ENCODE measurements around the gene SETD5.

GRCh38 chr3:9387322-9387655 lies 10.1 kb upstream of the SETD5 start:
- TF ChIP-seq CTCF (IDR thresholded peaks at IDR 0.05): no peak
- no peak for TF ChIP-seq POLR2A (IDR thresholded peaks at IDR 0.05)
